Fibroblast of the aortic adventitia (primary cell): ENCODE results near the gene CLEC3A. TPM values are rescaled to one million over a fixed set of nuclear protein-coding genes. Genes with fewer than 3 reads are reported as not detected.
A peak's percentile ranks its signal among the peaks of the same experiment; 100 is the strongest.

Experiments
- DNase-seq: peaks from one replicate; pipeline ENCODE4 v3.0.0-alpha.2; 2010; ENCODE audit warnings: low read depth
- H3K4me3 ChIP-seq: 2 replicates; pipeline ENCODE4 v1.5.1; 2011; ENCODE audit warnings: low read depth, mild to moderate bottlenecking, control low read depth, low read length, moderate library complexity
- total RNA-seq: library from RNA; depleted of rRNA; stranded (reverse); fragments of >200 nt; gene quantifications from 2 replicates; pipeline ENCODE4 v1.2.3, GENCODE V29; 2012; ENCODE audit warnings: low replicate concordance
- TF ChIP-seq, protein P1 (sequence below): IDR thresholded peaks from 2 replicates; pipeline ENCODE4 v1.5.1; 2011; ENCODE audit warnings: mild to moderate bottlenecking, low read length, control low read depth, inconsistent platforms; ENCODE audit not compliant: insufficient read depth

Gene CLEC3A
- total RNA-seq, 1 donor, result not detected

DNA sequence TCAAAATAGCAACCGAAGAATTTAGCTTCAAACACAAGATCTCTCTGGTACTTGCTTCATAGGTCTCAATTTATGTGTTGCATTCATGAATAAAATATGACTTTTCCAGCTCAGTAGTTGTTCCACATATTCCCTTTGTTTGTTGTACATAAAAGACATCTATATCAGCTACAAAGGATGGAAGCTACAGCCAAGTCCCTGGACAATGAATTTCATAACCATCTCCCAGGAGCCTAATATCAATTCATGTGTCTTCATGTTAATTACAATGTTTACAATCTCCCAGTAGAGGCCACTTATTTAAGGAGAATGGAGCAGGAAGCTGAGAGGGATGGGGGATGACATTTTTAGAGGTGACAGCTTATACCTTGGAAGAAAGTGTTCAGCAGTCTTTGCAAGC is 3.3 kb downstream of the CLEC3A start:
- no peak for DNase-seq
- H3K4me3 ChIP-seq, result no peak overlapping the region
- TF ChIP-seq, protein P1, sequence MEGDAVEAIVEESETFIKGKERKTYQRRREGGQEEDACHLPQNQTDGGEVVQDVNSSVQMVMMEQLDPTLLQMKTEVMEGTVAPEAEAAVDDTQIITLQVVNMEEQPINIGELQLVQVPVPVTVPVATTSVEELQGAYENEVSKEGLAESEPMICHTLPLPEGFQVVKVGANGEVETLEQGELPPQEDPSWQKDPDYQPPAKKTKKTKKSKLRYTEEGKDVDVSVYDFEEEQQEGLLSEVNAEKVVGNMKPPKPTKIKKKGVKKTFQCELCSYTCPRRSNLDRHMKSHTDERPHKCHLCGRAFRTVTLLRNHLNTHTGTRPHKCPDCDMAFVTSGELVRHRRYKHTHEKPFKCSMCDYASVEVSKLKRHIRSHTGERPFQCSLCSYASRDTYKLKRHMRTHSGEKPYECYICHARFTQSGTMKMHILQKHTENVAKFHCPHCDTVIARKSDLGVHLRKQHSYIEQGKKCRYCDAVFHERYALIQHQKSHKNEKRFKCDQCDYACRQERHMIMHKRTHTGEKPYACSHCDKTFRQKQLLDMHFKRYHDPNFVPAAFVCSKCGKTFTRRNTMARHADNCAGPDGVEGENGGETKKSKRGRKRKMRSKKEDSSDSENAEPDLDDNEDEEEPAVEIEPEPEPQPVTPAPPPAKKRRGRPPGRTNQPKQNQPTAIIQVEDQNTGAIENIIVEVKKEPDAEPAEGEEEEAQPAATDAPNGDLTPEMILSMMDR, result no peak

DNA sequence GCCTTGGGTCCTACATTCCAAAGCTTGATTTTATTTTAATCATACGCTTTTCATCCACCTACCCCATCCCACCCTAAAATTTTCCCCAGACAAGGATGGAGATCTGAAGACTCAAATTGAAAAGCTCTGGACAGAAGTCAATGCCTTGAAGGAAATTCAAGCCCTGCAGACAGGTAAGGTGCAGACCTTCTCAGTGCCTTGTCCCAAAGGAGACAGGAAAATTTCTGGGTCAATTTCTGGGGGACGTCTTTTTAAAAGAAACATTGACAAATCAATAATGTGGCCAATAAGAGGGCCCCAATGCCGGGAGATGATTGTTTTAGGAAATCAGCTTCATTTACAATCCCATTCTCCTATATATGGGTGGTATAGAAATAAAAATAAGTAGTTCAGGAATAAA is 5.7 kb downstream of the CLEC3A start:
- TF ChIP-seq, protein P1, result no peak
- H3K4me3 ChIP-seq, result no peak overlapping the region
- no peak for DNase-seq

DNA sequence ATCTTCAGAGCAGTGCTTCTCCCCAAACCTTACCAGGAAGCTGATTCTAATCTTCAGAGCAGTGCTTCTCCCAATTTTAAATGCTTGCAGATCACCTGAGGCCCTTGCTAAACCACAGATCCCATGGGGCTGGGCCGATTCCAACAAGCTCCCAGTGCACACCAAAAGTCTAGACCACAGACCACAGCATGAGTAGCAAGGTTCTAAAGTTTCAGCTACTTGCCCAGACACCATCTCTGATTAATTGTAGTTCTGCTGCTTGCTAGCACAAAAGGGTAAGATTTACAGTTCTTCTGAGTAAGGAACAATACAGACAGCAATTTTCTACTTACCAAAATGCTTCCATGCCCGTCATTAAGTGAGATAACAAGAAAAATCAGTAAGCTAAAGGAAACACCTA is 12.2 kb downstream of the CLEC3A start:
- H3K4me3 ChIP-seq, result no peak overlapping the region
- DNase-seq, result no peak
- TF ChIP-seq, protein P1, result no peak

DNA sequence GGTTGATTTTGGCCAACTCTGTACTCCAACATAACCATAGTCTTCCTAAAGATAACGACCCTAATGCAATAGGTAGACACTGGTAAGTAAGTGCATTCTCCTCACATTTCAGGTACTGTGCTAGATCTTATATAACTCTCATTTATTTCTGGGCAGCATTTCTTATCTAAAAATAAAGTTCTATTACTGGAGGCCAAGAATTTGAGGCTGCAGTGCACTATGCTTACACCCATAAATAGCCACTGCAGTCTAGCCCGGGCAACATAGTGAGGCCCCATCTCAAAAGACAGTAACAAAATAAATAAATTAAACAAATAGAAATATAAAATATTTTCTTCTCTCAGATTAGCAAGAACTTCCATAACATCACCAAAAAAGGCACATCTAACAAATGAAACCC is 12.7 kb downstream of the CLEC3A start:
- H3K4me3 ChIP-seq, result no peak overlapping the region
- no peak for DNase-seq
- TF ChIP-seq, protein P1, result no peak

DNA sequence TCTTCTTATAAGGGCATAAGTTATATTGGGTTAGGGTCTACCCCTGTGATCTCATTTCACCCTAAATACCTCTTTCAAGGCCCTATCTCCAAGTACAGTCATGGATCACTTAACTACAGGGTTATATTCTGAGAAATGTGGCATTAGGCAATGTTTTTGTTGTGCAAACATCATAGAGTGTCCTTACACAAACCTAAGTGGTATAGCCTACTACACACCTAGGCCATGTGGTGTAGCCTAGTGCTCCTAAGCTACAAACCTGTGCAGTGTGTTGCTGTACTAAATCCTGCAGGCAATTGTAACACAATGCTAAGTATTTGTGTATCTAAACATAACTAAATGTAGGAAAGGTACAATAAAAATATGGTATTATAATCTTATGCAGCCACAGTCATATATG is 18.0 kb downstream of the CLEC3A start:
- no peak for DNase-seq
- no peak overlapping the region for H3K4me3 ChIP-seq
- TF ChIP-seq, protein P1, result no peak

DNA sequence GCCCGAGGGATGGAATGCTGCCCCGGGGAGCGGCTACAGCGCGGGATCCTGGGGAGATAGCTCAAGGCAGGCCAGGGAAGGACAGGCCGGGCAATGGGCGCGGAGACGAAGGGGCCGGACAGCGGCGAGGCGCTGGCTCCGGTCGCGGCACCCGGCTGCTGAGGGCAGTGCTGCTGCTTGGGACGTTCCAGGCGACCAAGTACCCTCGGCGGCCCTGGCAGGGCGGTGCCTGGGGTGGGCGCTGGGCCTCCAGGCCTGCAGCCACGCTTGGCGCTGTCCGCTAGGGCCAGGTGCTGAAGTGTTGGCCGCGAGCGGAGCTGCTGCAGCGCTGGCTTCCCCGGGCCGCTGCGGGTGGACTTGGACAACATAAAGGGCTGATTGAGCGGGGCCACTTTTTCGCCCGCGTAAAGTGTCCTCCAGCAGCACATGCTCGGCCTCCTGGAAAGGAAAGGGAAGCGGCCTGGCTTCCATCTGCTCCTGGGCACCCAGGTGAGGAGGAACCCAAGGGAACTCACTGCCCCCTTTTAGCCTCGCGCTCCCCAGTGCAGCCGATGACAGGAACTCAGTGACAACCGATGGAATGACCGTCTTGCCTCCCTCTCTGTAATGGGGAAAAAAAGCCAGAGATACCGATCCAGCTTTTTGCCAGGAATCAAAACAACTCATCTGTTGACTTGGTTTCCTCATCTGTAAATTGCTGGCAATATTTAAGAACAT is 23.7 kb downstream of the CLEC3A start:
- H3K4me3 ChIP-seq, result no peak overlapping the region
- DNase-seq, result peak; percentile 35
- TF ChIP-seq, protein P1, result no peak

DNA sequence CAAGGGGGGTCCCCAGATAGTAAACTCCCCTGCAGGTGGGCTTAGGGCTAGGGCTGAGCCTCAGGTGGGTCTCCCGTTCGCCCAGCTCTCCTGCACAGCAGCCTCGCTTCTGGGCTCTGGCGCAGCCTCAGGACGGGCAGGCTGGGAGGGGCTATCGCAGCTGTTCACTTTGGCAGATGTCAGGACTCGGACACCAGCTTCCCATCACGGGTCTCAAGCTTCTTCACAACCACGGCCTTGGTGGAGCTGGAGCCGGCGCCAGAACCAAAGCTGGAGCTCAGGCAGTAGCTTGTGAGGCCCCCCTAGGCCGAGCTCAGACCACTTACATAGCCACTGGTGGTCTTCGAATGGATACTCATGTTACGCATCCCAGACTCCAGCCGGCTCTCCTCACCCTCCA is 26.0 kb downstream of the CLEC3A start:
- DNase-seq, result no peak
- H3K4me3 ChIP-seq, result no peak overlapping the region
- TF ChIP-seq, protein P1, result no peak
